ENCODE results near the gene SSTR1.

DNA sequence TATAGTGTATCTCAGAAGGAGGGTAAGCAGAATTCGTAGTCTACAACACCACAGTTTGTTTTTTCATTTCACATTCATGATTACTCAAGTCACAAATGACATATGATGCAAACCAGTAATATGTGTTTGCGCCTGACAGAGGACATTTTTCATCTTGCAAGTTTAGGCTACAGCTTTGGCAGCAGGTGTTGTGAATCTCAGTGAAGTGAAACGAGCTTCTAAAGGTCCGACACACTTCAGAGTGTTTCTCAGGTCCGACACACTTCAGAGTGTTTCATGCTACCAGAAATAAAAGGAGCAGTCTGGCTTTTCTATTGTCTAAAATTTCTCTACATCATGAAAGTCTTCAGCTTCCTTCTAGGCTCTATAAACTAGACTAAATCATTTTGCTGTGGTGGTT lies 25.5 kb downstream of the SSTR1 start:
- no peak for TF ChIP-seq EZH2 (IDR thresholded peaks at IDR 0.05; ENCODE audit: low read depth)
- TF ChIP-seq, protein P1, sequence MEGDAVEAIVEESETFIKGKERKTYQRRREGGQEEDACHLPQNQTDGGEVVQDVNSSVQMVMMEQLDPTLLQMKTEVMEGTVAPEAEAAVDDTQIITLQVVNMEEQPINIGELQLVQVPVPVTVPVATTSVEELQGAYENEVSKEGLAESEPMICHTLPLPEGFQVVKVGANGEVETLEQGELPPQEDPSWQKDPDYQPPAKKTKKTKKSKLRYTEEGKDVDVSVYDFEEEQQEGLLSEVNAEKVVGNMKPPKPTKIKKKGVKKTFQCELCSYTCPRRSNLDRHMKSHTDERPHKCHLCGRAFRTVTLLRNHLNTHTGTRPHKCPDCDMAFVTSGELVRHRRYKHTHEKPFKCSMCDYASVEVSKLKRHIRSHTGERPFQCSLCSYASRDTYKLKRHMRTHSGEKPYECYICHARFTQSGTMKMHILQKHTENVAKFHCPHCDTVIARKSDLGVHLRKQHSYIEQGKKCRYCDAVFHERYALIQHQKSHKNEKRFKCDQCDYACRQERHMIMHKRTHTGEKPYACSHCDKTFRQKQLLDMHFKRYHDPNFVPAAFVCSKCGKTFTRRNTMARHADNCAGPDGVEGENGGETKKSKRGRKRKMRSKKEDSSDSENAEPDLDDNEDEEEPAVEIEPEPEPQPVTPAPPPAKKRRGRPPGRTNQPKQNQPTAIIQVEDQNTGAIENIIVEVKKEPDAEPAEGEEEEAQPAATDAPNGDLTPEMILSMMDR (conservative IDR thresholded peaks at IDR 0.05): no peak

All from PC-9 (cell line).